Sigmoid colon (tissue), 4 donors: ENCODE data around the gene PRKD2.

Experiments
- EP300 ChIP-seq, 4 donors: sonication (generic); formaldehyde crosslinking; IDR thresholded peaks; one replicate each; pipeline ENCODE4 v1.6.1; 2017; ENCODE audit warnings: antibody characterized with exemption in 4 of 4
- POLR2A ChIP-seq, 2 donors: fragments of 450-650 bp; IDR thresholded peaks; one replicate each; pipeline ENCODE4 v1.6.1; 2016; ENCODE audit warnings: antibody characterized with exemption in 2 of 2, mild to moderate bottlenecking in 2 of 2, moderate library complexity in 2 of 2

- TF ChIP-seq POLR2A (IDR thresholded peaks at IDR 0.05), result no peak
- no peak for TF ChIP-seq EP300 (IDR thresholded peaks at IDR 0.05)
Observed at GRCh38 chr19:46732966-46733689, 16.2 kb upstream of the PRKD2 start.
